MCF 10A (cell line): ENCODE results near the gene GPC5. TPM values are rescaled to one million over a fixed set of nuclear protein-coding genes. Genes with fewer than 3 reads are reported as not detected.

Experiments
- BruUV-seq: library from RNA; stranded (reverse); fragments of 400-500 nt; replicated peaks from 2 replicates; lab custom pipeline; 2021; lab: Mats Ljungman, UMichigan
- CTCF ChIA-PET: fragments of 300-600 bp; sonication (Branson Sonifier 250); formaldehyde crosslinking; extraction: SDS; loops from one replicate; lab custom pipeline; 2021; ENCODE audit warnings: antibody characterized with exemption, inconsistent platforms; lab: Yijun Ruan, JAX
- POLR2A ChIA-PET: fragments of 300-600, 350-650 bp; sonication (Branson Sonifier 250); formaldehyde crosslinking; extraction: SDS; loops from one replicate; lab custom pipeline; 2020; ENCODE audit warnings: antibody characterized with exemption, inconsistent platforms; lab: Yijun Ruan, JAX
- DNase-seq: peaks from one replicate; pipeline ENCODE4 v3.0.0-alpha.2; 2018; ENCODE audit not compliant: unreplicated experiment
- H3K27ac Mint-ChIP-seq: one replicate; pipeline ENCODE4 v1.8.0; 2022; ENCODE audit warnings: mild to moderate bottlenecking, low read depth, mixed read lengths; ENCODE audit not compliant: unreplicated experiment
- H3K27me3 Mint-ChIP-seq: one replicate; pipeline ENCODE4 v1.8.0; 2022; ENCODE audit warnings: mixed read lengths; ENCODE audit not compliant: insufficient read depth, unreplicated experiment
- H3K36me3 Mint-ChIP-seq: one replicate; pipeline ENCODE4 v1.8.0; 2022; ENCODE audit warnings: mild to moderate bottlenecking, moderate library complexity, mixed read lengths; ENCODE audit not compliant: insufficient read depth, unreplicated experiment
- H3K4me1 Mint-ChIP-seq: one replicate; pipeline ENCODE4 v1.8.0; 2022; ENCODE audit warnings: mixed read lengths; ENCODE audit not compliant: insufficient read depth, unreplicated experiment
- H3K4me3 Mint-ChIP-seq: one replicate; pipeline ENCODE4 v1.8.0; 2022; ENCODE audit warnings: mild to moderate bottlenecking, moderate library complexity, mixed read lengths; ENCODE audit not compliant: unreplicated experiment
- H3K9me3 Mint-ChIP-seq: one replicate; pipeline ENCODE4 v1.8.0; 2022; ENCODE audit warnings: mixed read lengths; ENCODE audit not compliant: unreplicated experiment
- intact Hi-C: fragments of 100-400 bp; cut with micrococcal nuclease; formaldehyde crosslinking; loops from 2 replicates; pipeline ENCODE4 v1.14.1; 2022
- total RNA-seq: library from RNA; stranded (reverse); gene quantifications from 2 replicates; pipeline ENCODE4 v1.2.3, GENCODE V29; 2022
- TF ChIP-seq, protein P1 (sequence below): fragments of 200-600 bp; IDR thresholded peaks from one replicate; pipeline ENCODE4 v1.8.0; 2022; ENCODE audit warnings: antibody characterized with exemption, mild to moderate bottlenecking; ENCODE audit not compliant: unreplicated experiment

Gene GPC5
- total RNA-seq, 1 experiment from 2014 or later, result not detected

- Mint-ChIP-seq H3K27me3 (no peaks in the 10 kb centered on the region), H3K9me3 (peaks cover 6% of the 10 kb centered on the region), H3K4me1 (peaks cover 13% of the 10 kb centered on the region), H3K4me3 (peak overlapping the region; percentile 53), H3K36me3 (no peaks in the 10 kb centered on the region), H3K27ac (peak overlapping the region; percentile 62)
- TF ChIP-seq, protein P1, sequence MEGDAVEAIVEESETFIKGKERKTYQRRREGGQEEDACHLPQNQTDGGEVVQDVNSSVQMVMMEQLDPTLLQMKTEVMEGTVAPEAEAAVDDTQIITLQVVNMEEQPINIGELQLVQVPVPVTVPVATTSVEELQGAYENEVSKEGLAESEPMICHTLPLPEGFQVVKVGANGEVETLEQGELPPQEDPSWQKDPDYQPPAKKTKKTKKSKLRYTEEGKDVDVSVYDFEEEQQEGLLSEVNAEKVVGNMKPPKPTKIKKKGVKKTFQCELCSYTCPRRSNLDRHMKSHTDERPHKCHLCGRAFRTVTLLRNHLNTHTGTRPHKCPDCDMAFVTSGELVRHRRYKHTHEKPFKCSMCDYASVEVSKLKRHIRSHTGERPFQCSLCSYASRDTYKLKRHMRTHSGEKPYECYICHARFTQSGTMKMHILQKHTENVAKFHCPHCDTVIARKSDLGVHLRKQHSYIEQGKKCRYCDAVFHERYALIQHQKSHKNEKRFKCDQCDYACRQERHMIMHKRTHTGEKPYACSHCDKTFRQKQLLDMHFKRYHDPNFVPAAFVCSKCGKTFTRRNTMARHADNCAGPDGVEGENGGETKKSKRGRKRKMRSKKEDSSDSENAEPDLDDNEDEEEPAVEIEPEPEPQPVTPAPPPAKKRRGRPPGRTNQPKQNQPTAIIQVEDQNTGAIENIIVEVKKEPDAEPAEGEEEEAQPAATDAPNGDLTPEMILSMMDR, result no peak
- CTCF ChIA-PET, result no interaction called here
- DNase-seq, result peak; percentile 39
- BruUV-seq, result no TSS peak
- intact Hi-C loops, result no loop called here
- POLR2A ChIA-PET, result no interaction called here
Observed at GRCh38 chr13:92590503-92590908, 1192.1 kb downstream of the GPC5 start.

DNA sequence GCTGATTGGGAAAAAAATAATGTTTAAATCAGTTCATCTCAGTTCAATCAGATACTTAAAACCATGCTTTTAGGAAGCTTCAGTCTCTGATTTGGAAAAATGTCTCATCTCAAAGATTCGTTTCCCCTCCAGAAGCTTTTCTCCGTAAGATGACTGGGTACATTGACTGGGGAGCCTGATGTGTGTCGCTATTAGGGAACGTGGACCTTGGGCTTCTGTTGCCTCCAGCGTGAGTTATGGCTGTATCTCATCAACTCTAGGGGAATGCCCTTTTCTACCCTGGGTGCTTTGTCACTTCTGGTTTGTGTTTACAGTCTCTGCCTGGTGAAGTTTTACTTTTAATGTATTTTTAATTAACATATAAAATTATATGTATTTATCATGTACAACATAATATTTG lies 1192.7 kb downstream of the GPC5 start:
- H3K9me3 Mint-ChIP-seq, result peaks cover 6% of the 10 kb centered on the region
- peak overlapping the region; percentile 62 for H3K27ac Mint-ChIP-seq
- no peaks in the 10 kb centered on the region for H3K36me3 Mint-ChIP-seq
- peaks cover 13% of the 10 kb centered on the region for H3K4me1 Mint-ChIP-seq
- H3K27me3 Mint-ChIP-seq, result no peaks in the 10 kb centered on the region
- no peak overlapping the region for H3K4me3 Mint-ChIP-seq
- ChIA-PET CTCF (no interaction called here), POLR2A (no interaction called here)
- intact Hi-C loops, result no loop called here
- TF ChIP-seq, protein P1, result no peak
- DNase-seq, result no peak
- no TSS peak for BruUV-seq

- H3K4me3 Mint-ChIP-seq, result no peak overlapping the region
- peaks cover 13% of the 10 kb centered on the region for H3K4me1 Mint-ChIP-seq
- no peaks in the 10 kb centered on the region for H3K36me3 Mint-ChIP-seq
- TF ChIP-seq, protein P1, result no peak
- no TSS peak for BruUV-seq
- POLR2A ChIA-PET, result no interaction called here
- H3K27me3 Mint-ChIP-seq, result no peaks in the 10 kb centered on the region
- intact Hi-C loops, result no loop called here
- no peak overlapping the region for H3K27ac Mint-ChIP-seq
- CTCF ChIA-PET, result no interaction called here
- H3K9me3 Mint-ChIP-seq, result peaks cover 6% of the 10 kb centered on the region
- no peak for DNase-seq
Observed at GRCh38 chr13:92592757-92593156, 1194.3 kb downstream of the GPC5 start.

GRCh38 chr13:92602560-92602959 lies 1204.1 kb downstream of the GPC5 start:
- H3K4me3 Mint-ChIP-seq, result no peak overlapping the region
- intact Hi-C loops, result no loop called here
- TF ChIP-seq, protein P1, result no peak
- POLR2A ChIA-PET, result no interaction called here
- H3K9me3 Mint-ChIP-seq, result peaks cover 6% of the 10 kb centered on the region
- no peaks in the 10 kb centered on the region for H3K4me1 Mint-ChIP-seq
- no peak overlapping the region for H3K27ac Mint-ChIP-seq
- H3K36me3 Mint-ChIP-seq, result no peaks in the 10 kb centered on the region
- no TSS peak for BruUV-seq
- CTCF ChIA-PET, result interaction anchor here (0.9 to 1.3 kb wide), 2 partner anchors 73 to 415 kb away, joined by 3 to 4 read pairs; no protein-coding TSS in a partner anchor
- no peaks in the 10 kb centered on the region for H3K27me3 Mint-ChIP-seq
- DNase-seq, result peak; percentile 1
